Mucosa of rectum (tissue), 2 donors: ENCODE measurements around the gene ARHGEF2.

ENCODE experiments used
- H3K27ac ChIP-seq, 2 donors: one replicate each; pipeline ENCODE4 v1.7.0; 2013; ENCODE audit warnings: inconsistent platforms in 2 of 2, low read depth in 2 of 2, low read length in 2 of 2
- H3K27me3 ChIP-seq, 2 donors: one replicate each; pipeline ENCODE4 v1.7.0; 2013; ENCODE audit warnings: low read length in 2 of 2; ENCODE audit not compliant: control insufficient read depth in 2 of 2, insufficient read depth in 2 of 2
- H3K36me3 ChIP-seq, 2 donors: one replicate each; pipeline ENCODE4 v1.7.0; 2013; ENCODE audit warnings: low read length in 2 of 2; ENCODE audit not compliant: control insufficient read depth in 2 of 2, insufficient read depth in 2 of 2
- H3K4me1 ChIP-seq, 2 donors: one replicate each; pipeline ENCODE4 v1.7.0; 2013; ENCODE audit warnings: low read length in 2 of 2, mild to moderate bottlenecking in 1 of 2; ENCODE audit not compliant: control insufficient read depth in 2 of 2, insufficient read depth in 2 of 2
- H3K4me3 ChIP-seq, 2 donors: one replicate each; pipeline ENCODE4 v1.7.0; 2013; ENCODE audit warnings: low read length in 2 of 2
- H3K9ac ChIP-seq, 2 donors: one replicate each; pipeline ENCODE4 v1.7.0; 2013; ENCODE audit warnings: low read length in 2 of 2, low read depth in 1 of 2, mild to moderate bottlenecking in 1 of 2
- H3K9me3 ChIP-seq, 2 donors: one replicate each; pipeline ENCODE4 v1.7.0; 2013; ENCODE audit warnings: low read length in 2 of 2; ENCODE audit not compliant: control insufficient read depth in 2 of 2
- donor health status: healthy.
- donor health status: Normal muscosa, but diverticular disease.

The ARHGEF2 gene

DNA sequence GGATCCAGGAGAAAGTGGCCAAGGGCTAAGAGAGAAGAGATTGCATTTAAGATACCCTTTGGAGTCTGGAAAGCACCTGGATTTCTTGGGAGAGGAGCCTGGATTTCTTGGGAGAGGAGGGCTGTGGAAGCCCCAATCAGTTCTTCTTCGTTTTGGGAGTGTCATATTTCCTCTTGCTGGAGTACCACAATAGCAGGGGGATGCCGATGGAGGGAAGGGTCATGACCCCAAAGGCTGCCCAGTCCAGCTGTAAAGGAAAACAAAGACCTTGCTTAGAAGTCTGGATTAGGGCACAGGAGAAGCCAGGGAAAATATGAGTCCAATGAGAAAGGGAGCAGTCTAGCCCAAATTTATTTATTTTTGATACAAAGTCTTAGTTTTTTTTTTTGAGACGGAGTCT, 31.1 kb upstream of the ARHGEF2 start:
- H3K4me1 ChIP-seq, result peaks cover 9 to 10% of the 10 kb centered on the region in 2 donors
- H3K36me3 ChIP-seq, result peaks cover 35 to 55% of the 10 kb centered on the region in 2 donors
- H3K27ac ChIP-seq, result no peak overlapping the region
- H3K27me3 ChIP-seq, result no peaks in the 10 kb centered on the region
- H3K9ac ChIP-seq, result no peak overlapping the region
- H3K4me3 ChIP-seq, result no peak overlapping the region
- no peaks in the 10 kb centered on the region for H3K9me3 ChIP-seq

DNA sequence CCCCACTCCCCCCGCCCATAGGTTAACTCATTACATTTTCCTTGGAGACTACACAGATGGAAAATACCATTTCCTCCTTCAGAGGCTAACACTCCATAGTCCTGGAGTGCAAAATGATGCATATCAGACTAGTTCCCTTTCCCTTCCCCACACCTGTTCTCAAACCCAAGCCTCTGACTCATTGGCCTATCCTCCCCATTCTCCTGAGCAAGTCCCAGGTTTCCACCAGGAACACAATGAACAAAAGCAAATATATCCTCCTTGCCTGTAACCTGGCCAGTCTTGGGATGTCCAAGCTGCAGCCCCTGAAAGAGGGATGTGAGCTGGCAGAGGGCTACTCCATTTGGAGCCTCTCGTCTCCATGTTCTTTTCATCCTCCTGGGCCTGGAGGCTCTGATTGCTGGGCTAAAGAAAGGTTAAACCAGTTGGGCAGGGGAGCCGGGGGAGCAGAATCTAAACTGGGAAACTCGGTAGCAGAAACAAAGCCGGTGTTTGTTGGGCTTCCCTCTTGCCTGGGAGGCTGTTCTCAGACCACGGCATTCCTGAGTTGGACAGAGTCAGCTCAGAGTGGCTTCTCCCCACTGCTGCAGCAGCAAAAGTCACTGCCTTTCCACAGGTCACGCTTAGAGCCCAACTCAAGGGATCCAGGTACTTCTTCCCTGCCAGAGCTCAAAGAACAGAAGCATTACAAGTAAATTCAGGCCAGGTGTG, 28.5 kb upstream of the ARHGEF2 start:
- peaks cover 19 to 35% of the 10 kb centered on the region in 2 donors for H3K36me3 ChIP-seq
- no peak overlapping the region for H3K9ac ChIP-seq
- no peaks in the 10 kb centered on the region for H3K9me3 ChIP-seq
- peaks cover 13 to 30% of the 10 kb centered on the region in 2 donors for H3K4me1 ChIP-seq
- no peaks in the 10 kb centered on the region for H3K27me3 ChIP-seq
- no peak overlapping the region for H3K27ac ChIP-seq
- no peak overlapping the region for H3K4me3 ChIP-seq

DNA sequence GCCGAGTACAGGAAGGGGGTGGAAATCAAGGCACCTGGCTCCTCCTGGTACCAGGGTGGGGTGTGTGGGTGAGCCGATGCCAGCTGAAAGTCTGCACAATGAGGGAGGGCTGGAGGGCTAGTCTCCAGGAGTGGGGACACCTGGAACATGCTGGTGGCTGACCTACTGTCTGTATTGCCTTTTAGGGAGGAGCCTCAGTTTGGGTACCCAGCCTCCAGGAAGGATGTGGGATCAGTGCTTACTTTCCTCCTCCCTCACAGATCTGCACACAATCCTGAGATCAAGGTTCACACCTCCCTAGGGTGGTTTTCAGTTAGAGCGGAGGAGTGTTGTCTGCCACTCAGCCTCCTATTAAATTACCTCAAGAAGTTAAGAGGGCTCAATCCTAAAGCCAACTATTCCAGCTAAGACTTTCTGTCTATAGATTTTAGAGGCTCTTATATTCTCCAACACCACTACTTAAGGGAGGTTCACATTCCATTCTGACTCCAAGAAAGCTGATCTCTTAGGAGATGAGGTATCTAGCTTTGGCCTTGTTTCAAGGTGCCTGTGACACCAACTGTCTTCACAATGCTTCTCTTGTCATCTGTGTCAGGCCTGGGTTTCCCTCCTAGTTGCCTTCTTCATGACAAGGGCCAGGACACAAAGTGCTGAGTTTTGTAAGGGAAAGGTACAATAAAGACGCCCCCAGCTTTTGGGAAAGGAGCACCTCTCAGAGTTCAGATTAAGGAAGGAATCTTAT, 26.7 kb upstream of the ARHGEF2 start:
- H3K36me3 ChIP-seq, result peaks cover 9 to 17% of the 10 kb centered on the region in 2 donors
- H3K4me1 ChIP-seq, result peaks cover 13 to 42% of the 10 kb centered on the region in 2 donors
- peak overlapping the region in 1 of 2 donors; percentile 24 for H3K9ac ChIP-seq
- peak overlapping the region; percentile 77 to 85 for H3K27ac ChIP-seq
- peak overlapping the region in 1 of 2 donors; percentile 41 for H3K4me3 ChIP-seq
- no peaks in the 10 kb centered on the region for H3K9me3 ChIP-seq
- H3K27me3 ChIP-seq, result no peaks in the 10 kb centered on the region

DNA sequence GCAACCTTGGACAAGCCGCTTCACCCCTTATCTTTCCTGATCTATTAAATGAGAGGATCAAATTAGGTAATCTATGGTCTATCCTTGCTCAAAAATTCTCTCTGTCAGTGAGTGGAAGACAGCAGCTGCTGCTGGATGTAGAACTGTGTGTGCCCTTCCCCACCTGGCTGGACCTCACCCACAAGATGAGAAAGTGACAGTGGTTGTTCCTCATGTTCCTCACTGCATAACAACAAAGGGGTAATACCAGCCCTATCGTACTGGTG, 25.5 kb upstream of the ARHGEF2 start:
- peaks cover 13 to 42% of the 10 kb centered on the region in 2 donors for H3K4me1 ChIP-seq
- H3K4me3 ChIP-seq, result peak overlapping the region; percentile 71 to 83
- H3K9me3 ChIP-seq, result no peaks in the 10 kb centered on the region
- peaks cover 3 to 7% of the 10 kb centered on the region in 2 donors for H3K36me3 ChIP-seq
- H3K27ac ChIP-seq, result peak overlapping the region; percentile 86 to 91
- H3K9ac ChIP-seq, result peak overlapping the region; percentile 70 to 74
- H3K27me3 ChIP-seq, result no peaks in the 10 kb centered on the region

DNA sequence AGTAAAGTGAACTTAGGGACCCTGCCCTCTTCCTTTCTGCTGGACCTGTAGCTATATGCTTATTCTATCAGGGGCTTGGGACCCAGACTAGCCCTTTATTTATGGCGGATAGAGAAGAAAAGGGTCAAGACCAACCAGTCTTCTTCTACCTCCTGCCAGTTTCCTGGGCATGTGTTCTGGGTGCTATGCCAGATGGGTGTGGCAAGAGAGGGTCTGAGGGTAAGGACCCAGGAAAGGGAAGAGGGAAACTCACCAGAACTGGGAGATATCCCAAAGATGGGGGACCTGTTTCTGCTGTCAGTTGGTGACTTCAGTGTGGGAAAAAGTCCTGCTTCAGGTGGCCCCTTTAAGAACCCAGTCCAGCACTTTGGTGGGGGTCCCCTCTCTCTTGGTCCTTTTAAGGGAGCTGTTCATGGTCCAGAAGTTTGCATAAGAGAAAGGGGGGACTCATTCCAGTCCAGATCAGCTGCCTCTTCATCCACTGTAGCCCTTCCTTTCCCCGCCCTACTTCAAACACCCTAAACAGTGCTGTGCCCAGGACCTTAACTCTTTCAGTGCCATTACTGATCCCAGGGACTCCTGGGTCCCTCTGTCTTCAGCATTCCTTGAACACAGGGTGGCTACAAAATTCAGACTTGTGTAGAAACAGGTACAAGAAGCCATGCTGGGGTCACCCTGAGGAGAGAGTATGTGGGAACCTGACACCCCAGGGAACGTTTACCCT, 24.0 kb upstream of the ARHGEF2 start:
- H3K27ac ChIP-seq, result peak overlapping the region; percentile 86 to 91
- no peaks in the 10 kb centered on the region for H3K9me3 ChIP-seq
- no peaks in the 10 kb centered on the region for H3K27me3 ChIP-seq
- H3K4me1 ChIP-seq, result peaks cover 13 to 42% of the 10 kb centered on the region in 2 donors
- H3K36me3 ChIP-seq, result peaks cover 0 to 2% of the 10 kb centered on the region in 2 donors
- H3K9ac ChIP-seq, result peak overlapping the region; percentile 70 to 79
- H3K4me3 ChIP-seq, result peak overlapping the region; percentile 80 to 83

DNA sequence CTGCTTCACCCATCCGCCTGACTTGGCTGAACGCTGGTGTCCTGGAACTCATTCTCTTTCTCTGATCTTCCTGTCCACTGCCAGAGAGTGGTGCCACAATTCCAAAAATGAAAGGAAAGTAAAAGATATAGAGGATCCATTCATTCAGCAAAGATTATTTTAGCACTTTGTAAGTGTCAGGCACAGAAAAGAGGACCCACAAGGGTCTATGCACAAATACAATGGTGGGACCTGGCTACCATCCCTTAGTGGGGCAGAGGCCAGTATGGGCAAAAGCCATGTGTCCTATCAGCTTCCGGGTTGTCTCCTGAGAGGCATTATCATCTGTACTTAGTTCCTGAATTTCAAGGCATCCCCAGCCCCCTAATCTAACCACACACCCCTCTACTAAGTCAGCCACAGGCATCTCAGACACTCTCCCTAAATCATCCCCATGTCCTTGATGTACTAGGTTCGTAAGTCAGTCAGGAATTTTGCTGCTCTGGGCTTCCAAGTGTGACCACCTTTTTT, 23.4 kb upstream of the ARHGEF2 start:
- Histone ChIP-seq H3K27ac (peak overlapping the region; percentile 86 to 91), H3K9me3 (no peaks in the 10 kb centered on the region), H3K36me3 (no peaks in the 10 kb centered on the region), H3K9ac (peak overlapping the region; percentile 70 to 79), H3K4me3 (peak overlapping the region; percentile 80 to 83), H3K27me3 (no peaks in the 10 kb centered on the region), H3K4me1 (peaks cover 13 to 42% of the 10 kb centered on the region in 2 donors)

DNA sequence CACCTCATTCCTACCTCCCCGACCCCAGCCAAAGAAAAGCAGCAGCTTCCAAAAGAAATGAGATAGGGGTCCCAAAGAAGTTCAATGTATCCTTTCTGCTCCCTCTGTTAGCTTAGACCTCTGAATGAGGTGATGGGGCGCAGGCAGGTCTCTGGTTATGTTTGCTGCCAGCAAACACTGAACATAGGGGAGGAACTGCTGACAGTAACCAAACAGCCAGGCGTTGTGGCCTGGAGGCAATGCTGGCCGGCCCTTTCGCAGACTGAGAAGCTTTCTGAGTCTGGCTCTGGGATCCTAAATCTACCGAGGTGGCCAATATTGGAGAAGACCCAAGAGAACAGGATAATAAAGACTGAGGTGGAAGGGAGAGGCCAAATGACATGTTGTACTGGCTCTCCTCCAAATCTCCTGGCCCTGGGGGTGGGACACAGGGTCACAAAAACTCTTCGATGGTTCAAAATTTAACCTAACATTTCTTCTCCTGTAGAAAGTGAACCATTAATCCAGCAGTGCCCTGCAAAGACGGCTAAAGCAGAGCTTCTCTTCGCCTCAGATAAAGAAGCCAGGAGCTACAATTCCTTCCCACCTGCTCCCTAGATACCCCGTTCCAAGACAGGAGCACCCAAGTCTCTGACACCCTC, 22.8 kb upstream of the ARHGEF2 start:
- H3K4me3 ChIP-seq, result peak overlapping the region; percentile 80 to 83

DNA sequence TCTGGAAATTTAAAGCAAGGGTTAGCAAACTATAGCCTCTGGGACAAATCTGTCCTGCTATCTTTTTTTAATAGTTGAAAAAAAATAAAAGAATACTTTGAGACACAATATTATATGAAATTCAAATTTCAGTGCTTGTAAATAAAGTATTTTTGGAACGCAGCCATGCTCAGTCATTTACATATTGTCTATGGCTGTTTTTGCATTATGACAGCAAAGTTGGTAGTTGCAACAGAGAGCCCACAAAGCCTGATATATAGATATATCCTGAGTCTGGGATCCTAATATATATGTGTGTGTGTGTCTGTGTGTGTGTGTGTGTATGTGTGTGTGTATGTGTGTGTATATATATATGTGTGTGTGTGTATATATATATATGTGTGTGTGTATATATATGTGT, 21.6 kb upstream of the ARHGEF2 start:
- H3K36me3 ChIP-seq, result no peaks in the 10 kb centered on the region
- no peaks in the 10 kb centered on the region for H3K27me3 ChIP-seq
- peaks cover 7 to 36% of the 10 kb centered on the region in 2 donors for H3K4me1 ChIP-seq
- no peak overlapping the region for H3K9ac ChIP-seq
- no peak overlapping the region for H3K27ac ChIP-seq
- H3K9me3 ChIP-seq, result no peaks in the 10 kb centered on the region
- H3K4me3 ChIP-seq, result no peak overlapping the region

More for the DNA sequence above, 22.8 kb upstream of the ARHGEF2 start:
- Histone ChIP-seq H3K27me3 (no peaks in the 10 kb centered on the region), H3K9ac (peak overlapping the region; percentile 2 to 70), H3K27ac (peak overlapping the region; percentile 86 to 91), H3K36me3 (no peaks in the 10 kb centered on the region), H3K4me1 (peaks cover 13 to 42% of the 10 kb centered on the region in 2 donors), H3K9me3 (no peaks in the 10 kb centered on the region)

DNA sequence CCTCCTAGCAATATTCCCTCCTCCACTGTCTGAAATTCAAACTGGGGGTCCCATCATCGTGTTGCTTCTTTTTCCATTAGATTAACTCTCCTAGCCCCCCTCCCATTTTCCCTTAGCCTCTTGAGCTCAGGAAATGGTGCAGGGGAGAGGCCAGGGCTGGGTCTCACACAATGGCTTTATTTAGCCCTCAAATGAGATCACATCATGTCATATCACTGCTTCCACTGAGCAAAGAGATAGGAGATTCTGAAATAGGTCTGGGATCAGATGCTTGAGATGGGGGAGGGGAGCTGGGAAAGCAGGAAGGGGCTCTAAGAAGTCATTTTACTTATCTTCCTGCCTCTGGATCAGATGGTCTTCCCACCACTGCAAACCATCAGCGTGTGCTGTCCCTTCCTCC, 17.8 kb upstream of the ARHGEF2 start:
- H3K4me1 ChIP-seq, result peaks cover 0 to 5% of the 10 kb centered on the region in 2 donors
- no peak overlapping the region for H3K4me3 ChIP-seq
- H3K27me3 ChIP-seq, result no peaks in the 10 kb centered on the region
- no peaks in the 10 kb centered on the region for H3K36me3 ChIP-seq
- no peak overlapping the region for H3K9ac ChIP-seq
- H3K9me3 ChIP-seq, result no peaks in the 10 kb centered on the region
- no peak overlapping the region for H3K27ac ChIP-seq
